ENCODE data around the gene XYLT1.

XYLT1 gene

DNA sequence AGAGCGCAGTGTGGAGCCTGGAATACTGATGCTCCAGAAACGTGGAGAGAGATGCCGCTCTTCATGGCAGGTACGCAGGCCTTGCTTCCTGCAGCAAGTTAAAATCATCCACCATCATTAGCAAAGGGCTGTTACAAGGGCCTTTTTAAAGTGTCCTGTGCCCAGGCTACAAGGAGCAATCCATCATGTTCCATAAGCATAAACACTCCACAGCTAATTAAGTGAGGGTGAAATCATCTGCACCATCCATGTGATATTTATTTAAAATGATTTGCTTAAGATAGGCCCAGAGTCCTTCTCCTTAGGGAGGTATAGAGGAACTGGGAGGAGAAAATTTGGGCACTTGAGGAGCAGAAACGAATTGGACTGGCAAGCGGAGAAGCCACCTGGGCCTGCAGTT lies 372.1 kb downstream of the XYLT1 start:
- ATAC-seq = no peak
- TF ChIP-seq ZNF8 (CRISPR knock-in tag; IDR thresholded peaks at IDR 0.05) = no peak
- TF ChIP-seq, protein P1, sequence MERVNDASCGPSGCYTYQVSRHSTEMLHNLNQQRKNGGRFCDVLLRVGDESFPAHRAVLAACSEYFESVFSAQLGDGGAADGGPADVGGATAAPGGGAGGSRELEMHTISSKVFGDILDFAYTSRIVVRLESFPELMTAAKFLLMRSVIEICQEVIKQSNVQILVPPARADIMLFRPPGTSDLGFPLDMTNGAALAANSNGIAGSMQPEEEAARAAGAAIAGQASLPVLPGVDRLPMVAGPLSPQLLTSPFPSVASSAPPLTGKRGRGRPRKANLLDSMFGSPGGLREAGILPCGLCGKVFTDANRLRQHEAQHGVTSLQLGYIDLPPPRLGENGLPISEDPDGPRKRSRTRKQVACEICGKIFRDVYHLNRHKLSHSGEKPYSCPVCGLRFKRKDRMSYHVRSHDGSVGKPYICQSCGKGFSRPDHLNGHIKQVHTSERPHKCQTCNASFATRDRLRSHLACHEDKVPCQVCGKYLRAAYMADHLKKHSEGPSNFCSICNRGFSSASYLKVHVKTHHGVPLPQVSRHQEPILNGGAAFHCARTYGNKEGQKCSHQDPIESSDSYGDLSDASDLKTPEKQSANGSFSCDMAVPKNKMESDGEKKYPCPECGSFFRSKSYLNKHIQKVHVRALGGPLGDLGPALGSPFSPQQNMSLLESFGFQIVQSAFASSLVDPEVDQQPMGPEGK (CRISPR knock-in tag; IDR thresholded peaks at IDR 0.05; ENCODE audit: borderline replicate concordance) = no peak
- no peak for TF ChIP-seq ZFP3 (CRISPR knock-in tag; IDR thresholded peaks at IDR 0.05)
- TF ChIP-seq OSR1 (CRISPR knock-in tag; IDR thresholded peaks at IDR 0.05) = no peak
- TF ChIP-seq RARB (CRISPR knock-in tag; IDR thresholded peaks at IDR 0.05) = no peak
- TF ChIP-seq PPARA (CRISPR knock-in tag; IDR thresholded peaks at IDR 0.05; ENCODE audit: borderline replicate concordance) = no peak
- no peak for TF ChIP-seq SNAI2 (CRISPR knock-in tag; IDR thresholded peaks at IDR 0.05)
- no peak for TF ChIP-seq GLIS3 (CRISPR knock-in tag; IDR thresholded peaks at IDR 0.05)
- TF ChIP-seq ZC3H10 (CRISPR knock-in tag; IDR thresholded peaks at IDR 0.05) = no peak

DNA sequence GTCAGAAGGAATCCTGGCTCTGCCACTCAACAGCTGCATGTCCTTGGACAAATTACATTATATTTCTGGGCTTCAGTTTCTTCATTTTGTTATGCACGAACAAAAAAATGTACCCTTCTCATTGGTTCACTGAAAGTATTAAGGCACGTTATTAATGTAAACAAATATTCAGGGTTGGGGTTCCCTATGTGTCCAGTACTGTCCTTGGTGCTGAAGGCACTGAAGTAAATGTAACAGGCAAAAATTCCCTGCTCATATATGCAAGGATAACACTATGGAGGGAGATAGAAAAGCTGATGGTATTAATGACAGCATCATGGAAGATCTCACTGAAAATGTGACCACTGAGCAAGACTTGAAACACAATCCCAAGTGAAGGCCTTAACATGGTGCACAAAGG lies 386.6 kb downstream of the XYLT1 start:
- TF ChIP-seq, protein P2, sequence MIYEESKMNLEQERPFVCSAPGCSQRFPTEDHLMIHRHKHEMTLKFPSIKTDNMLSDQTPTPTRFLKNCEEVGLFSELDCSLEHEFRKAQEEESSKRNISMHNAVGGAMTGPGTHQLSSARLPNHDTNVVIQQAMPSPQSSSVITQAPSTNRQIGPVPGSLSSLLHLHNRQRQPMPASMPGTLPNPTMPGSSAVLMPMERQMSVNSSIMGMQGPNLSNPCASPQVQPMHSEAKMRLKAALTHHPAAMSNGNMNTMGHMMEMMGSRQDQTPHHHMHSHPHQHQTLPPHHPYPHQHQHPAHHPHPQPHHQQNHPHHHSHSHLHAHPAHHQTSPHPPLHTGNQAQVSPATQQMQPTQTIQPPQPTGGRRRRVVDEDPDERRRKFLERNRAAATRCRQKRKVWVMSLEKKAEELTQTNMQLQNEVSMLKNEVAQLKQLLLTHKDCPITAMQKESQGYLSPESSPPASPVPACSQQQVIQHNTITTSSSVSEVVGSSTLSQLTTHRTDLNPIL (CRISPR knock-in tag; IDR thresholded peaks at IDR 0.05; ENCODE audit: low read depth) = no peak
- TF ChIP-seq ZNF8 (CRISPR knock-in tag; IDR thresholded peaks at IDR 0.05) (no peak), ZNF70 (CRISPR knock-in tag; IDR thresholded peaks at IDR 0.05) (no peak), ZC3H10 (CRISPR knock-in tag; IDR thresholded peaks at IDR 0.05) (no peak), ZFP3 (CRISPR knock-in tag; IDR thresholded peaks at IDR 0.05) (no peak), ZFP30 (CRISPR knock-in tag; IDR thresholded peaks at IDR 0.05) (no peak), SNAI2 (CRISPR knock-in tag; IDR thresholded peaks at IDR 0.05) (no peak), TOX (CRISPR knock-in tag; IDR thresholded peaks at IDR 0.05; ENCODE audit: borderline replicate concordance) (no peak), OSR1 (CRISPR knock-in tag; IDR thresholded peaks at IDR 0.05) (no peak), ESRRG (CRISPR knock-in tag; IDR thresholded peaks at IDR 0.05) (no peak), PPARA (CRISPR knock-in tag; IDR thresholded peaks at IDR 0.05; ENCODE audit: borderline replicate concordance) (no peak), ISL1 (CRISPR knock-in tag; IDR thresholded peaks at IDR 0.05) (no peak), BACH2 (CRISPR knock-in tag; IDR thresholded peaks at IDR 0.05; ENCODE audit: borderline replicate concordance) (no peak), GLIS3 (CRISPR knock-in tag; IDR thresholded peaks at IDR 0.05) (no peak), CSDC2 (CRISPR knock-in tag; IDR thresholded peaks at IDR 0.05) (no peak)
- TF ChIP-seq, protein P3, sequence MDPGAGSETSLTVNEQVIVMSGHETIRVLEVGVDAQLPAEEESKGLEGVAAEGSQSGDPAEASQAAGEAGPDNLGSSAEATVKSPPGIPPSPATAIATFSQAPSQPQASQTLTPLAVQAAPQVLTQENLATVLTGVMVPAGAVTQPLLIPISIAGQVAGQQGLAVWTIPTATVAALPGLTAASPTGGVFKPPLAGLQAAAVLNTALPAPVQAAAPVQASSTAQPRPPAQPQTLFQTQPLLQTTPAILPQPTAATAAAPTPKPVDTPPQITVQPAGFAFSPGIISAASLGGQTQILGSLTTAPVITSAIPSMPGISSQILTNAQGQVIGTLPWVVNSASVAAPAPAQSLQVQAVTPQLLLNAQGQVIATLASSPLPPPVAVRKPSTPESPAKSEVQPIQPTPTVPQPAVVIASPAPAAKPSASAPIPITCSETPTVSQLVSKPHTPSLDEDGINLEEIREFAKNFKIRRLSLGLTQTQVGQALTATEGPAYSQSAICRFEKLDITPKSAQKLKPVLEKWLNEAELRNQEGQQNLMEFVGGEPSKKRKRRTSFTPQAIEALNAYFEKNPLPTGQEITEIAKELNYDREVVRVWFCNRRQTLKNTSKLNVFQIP (CRISPR knock-in tag; IDR thresholded peaks at IDR 0.05; ENCODE audit: borderline replicate concordance, low read depth) = no peak
- TF ChIP-seq, protein P4, sequence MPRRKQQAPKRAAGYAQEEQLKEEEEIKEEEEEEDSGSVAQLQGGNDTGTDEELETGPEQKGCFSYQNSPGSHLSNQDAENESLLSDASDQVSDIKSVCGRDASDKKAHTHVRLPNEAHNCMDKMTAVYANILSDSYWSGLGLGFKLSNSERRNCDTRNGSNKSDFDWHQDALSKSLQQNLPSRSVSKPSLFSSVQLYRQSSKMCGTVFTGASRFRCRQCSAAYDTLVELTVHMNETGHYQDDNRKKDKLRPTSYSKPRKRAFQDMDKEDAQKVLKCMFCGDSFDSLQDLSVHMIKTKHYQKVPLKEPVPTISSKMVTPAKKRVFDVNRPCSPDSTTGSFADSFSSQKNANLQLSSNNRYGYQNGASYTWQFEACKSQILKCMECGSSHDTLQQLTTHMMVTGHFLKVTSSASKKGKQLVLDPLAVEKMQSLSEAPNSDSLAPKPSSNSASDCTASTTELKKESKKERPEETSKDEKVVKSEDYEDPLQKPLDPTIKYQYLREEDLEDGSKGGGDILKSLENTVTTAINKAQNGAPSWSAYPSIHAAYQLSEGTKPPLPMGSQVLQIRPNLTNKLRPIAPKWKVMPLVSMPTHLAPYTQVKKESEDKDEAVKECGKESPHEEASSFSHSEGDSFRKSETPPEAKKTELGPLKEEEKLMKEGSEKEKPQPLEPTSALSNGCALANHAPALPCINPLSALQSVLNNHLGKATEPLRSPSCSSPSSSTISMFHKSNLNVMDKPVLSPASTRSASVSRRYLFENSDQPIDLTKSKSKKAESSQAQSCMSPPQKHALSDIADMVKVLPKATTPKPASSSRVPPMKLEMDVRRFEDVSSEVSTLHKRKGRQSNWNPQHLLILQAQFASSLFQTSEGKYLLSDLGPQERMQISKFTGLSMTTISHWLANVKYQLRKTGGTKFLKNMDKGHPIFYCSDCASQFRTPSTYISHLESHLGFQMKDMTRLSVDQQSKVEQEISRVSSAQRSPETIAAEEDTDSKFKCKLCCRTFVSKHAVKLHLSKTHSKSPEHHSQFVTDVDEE (CRISPR knock-in tag; IDR thresholded peaks at IDR 0.05) = no peak
- TF ChIP-seq, protein P5, sequence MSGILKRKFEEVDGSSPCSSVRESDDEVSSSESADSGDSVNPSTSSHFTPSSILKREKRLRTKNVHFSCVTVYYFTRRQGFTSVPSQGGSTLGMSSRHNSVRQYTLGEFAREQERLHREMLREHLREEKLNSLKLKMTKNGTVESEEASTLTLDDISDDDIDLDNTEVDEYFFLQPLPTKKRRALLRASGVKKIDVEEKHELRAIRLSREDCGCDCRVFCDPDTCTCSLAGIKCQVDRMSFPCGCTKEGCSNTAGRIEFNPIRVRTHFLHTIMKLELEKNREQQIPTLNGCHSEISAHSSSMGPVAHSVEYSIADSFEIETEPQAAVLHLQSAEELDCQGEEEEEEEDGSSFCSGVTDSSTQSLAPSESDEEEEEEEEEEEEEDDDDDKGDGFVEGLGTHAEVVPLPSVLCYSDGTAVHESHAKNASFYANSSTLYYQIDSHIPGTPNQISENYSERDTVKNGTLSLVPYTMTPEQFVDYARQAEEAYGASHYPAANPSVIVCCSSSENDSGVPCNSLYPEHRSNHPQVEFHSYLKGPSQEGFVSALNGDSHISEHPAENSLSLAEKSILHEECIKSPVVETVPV (CRISPR knock-in tag; IDR thresholded peaks at IDR 0.05) = no peak
- ATAC-seq = no peak

DNA sequence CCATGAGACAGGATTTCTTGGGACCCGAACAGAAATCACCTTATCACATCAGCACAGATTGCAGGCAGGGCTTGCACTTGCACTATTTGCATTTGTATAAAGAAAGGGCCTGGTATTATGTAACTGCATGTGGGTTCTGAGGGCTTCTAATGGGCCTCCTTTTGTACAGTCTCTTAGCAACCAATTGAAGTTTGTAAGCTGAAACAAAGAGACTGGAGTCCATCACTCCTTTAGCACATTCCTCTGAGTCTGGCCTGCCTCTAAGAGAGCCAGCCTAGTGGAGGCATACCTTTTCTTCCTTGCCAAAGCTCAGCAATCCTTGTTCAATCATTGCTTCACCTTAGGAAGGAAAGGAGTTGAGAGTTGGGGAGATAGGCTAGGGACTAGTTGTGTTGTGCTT lies 387.1 kb downstream of the XYLT1 start:
- ATAC-seq = no peak
- TF ChIP-seq ESRRG (CRISPR knock-in tag; IDR thresholded peaks at IDR 0.05) (no peak), ZNF565 (CRISPR knock-in tag; conservative IDR thresholded peaks at IDR 0.05; ENCODE audit: low read depth) (no peak), TCF4 (CRISPR knock-in tag; IDR thresholded peaks at IDR 0.05; ENCODE audit: borderline replicate concordance) (no peak), SNAI2 (CRISPR knock-in tag; IDR thresholded peaks at IDR 0.05) (no peak)
